HT1080 (cell line): ENCODE measurements around the gene ZNF282. TPM values are rescaled to one million over a fixed set of nuclear protein-coding genes. Genes with fewer than 3 reads are reported as not detected.

Source experiments
- DNase-seq: peaks from one replicate; pipeline ENCODE4 v3.0.0-alpha.2; 2015; ENCODE audit warnings: low read depth
- polyA plus RNA-seq, 2 experiments: library from polyadenylated mRNA; depleted of rRNA; stranded (reverse); fragments of >200 nt; gene quantifications; 2 replicates each; pipeline ENCODE4 v1.2.3, GENCODE V29; 2015
- total RNA-seq: library from RNA; depleted of rRNA; stranded (reverse); fragments of >200 nt; shearing (Covaris generic); gene quantifications from 2 replicates; pipeline ENCODE4 v1.2.3, GENCODE V29; 2014; rRNA removed

ZNF282 gene
- 27.0 and 30.4 TPM in 2 replicates for total RNA-seq
- polyA plus RNA-seq (2015; cell fraction: cytosol; rRNA removed), result 20.0 and 21.2 TPM in 2 replicates
- polyA plus RNA-seq (2015; cell fraction: nucleus; rRNA removed), result 35.8 and 39.3 TPM in 2 replicates

- DNase-seq, result peak; percentile 92
Observed at GRCh38 chr7:149195180-149196150, at the start of gene ZNF282. ZNF282 (plus strand) TSS chr7:149195546; CDS start chr7:149195590, 44 bp downstream.

GRCh38 chr7:149147072-149147751 is 48.1 kb upstream of the ZNF282 start, which contains the start of gene ZNF398:
ZNF398 (plus strand) TSS chr7:149147453; CDS start chr7:149147743, 290 bp downstream.
- peak; percentile 40 for DNase-seq

DNA sequence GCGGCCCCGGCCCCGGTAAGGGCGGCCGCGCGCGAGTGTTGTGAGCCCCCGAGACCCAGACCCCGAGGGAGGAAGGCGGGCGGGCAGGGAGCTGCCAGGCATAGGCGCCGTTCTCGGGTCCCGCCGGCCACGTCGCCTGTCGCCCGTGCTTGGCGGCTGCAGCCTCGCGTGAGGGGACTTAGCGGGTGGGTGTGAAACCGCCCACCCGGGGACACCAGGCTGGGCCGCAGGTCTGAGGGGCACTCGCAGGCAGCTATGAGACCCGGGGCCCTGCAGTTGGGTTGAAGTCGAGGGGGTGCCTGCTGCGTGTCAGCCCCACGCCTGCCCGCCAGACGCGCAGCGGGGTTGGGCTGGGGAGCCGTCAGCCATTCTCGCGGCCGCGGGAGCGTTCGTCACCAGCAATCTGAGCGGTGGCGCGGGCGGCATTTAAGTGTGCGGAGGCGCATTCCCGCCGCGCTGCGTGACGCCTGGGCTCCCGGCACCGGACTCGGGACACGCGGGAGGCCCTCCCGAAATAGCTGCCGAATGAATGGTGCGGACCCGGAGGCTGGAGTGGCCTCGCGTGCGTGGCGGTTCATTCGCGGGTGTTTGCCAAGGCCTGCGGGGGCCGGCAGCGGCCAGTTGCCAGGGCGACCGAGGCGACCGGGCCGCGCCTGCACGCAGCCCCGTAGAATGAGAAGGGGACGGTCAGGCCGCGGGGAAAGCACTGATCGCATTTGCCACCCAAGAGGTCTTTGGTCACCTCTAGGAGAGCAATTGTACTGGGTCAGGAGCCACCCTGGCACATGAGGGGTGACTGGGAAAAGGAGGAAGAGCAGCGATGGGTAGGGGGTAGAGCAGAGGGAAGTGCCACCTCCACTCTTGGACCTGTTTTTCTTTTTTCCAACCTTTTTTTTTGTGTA is 47.3 kb upstream of the ZNF282 start:
- peak; percentile 22 for DNase-seq

GRCh38 chr7:149150981-149151380 is 44.4 kb upstream of the ZNF282 start:
- DNase-seq, result no peak

DNA sequence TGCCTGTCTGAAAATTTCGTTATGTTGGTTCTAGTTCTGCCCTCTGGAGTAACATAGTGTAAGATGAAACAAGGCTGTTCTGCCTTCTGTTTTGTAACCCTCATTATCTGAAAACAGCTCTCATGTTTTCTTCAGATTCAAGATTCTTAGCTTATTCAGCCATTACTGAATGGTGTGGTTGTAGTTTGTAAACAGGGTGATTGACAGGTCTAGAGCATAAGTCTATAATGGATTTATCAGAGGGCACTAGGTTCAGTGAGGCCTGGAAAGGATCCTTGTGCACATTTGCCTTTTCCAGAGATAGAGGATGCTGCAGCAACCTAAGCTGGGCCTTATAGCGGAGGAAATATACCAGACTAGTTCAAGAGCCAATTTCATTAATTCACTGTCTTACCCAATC is 42.0 kb upstream of the ZNF282 start:
- no peak for DNase-seq

DNA sequence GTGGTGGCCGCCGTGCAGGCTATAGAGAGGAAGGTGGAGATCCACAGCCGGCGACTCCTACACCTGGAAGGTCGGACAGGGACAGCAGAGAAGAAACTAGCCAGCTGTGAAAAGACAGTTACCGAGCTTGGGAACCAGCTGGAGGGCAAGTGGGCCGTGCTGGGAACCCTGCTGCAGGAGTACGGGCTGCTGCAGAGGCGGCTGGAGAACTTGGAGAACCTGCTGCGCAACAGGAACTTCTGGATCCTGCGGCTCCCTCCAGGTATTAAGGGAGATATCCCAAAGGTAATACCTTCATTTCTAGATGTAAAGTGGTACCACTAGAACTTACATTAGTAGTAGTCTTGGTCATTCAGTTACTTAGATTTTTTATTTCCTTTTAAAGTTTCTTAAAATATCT is 41.3 kb upstream of the ZNF282 start:
- no peak for DNase-seq

GRCh38 chr7:149156898-149157297 is 38.4 kb upstream of the ZNF282 start:
- no peak for DNase-seq

GRCh38 chr7:149161241-149161848 is 34.0 kb upstream of the ZNF282 start:
- DNase-seq, result peak; percentile 69

DNA sequence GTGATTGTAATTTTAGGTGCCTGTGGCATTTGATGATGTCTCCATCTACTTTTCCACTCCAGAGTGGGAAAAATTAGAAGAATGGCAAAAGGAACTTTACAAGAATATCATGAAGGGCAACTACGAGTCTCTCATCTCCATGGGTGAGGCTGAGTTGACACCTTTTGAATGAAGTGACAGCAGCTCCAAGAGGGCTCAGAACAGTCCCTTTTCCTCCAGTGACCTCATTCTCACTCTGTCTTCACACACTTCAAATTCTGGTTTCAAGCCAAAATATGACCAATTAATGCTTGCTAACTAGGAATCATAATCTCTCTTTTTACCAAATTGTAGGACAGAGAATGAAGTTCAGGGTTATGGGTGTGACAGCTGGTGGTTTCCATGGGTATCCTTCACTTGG is 29.2 kb upstream of the ZNF282 start:
- no peak for DNase-seq

GRCh38 chr7:149166630-149167352 is 28.6 kb upstream of the ZNF282 start:
- no peak for DNase-seq

DNA sequence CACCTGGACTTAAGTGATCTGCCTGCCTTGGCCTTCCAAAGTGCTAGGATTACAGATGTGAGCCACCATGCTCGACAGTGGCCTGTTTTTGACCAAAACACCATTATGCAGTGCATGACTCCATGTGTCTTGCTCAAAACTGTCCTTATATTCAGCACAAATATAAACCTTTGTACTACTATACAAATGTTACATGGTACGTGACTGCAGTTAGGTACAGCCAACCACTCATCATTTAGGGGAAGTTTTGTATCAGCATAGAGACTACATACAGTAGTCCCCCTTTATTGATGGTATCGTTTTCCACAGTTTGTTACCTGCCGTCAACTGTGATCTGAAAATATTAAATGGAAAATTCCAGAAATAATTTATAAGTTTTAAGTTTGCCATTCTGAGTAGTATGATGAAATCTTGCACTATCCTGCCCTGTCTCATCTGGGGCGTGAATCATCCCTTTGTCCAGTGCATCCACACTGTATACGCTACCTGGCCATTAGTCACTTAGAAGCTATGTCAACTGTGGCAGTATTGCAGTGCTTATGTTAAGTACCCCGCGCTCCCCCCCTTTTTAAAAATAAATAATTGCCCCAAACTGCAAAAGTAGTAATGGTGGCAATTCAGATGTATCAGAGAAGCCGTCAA is 23.3 kb upstream of the ZNF282 start:
- peak; percentile 58 for DNase-seq

DNA sequence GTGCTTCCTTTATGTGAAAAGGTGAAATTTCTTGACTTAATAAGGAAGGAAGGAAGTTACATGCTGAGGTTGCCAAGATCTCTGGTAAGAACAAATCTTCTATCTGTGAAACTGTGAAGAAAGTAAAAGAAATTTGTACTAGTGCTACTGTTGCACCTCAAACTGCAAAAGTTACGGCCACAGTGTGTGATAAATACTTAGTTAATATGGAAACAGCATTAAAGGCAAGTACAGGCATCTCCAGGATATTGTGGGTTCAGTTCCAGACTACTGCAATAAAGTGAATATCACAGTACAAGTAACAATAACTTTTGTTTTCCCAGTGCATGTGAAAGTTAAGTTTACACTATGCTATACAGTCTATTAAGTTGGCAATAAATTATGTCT is 22.8 kb upstream of the ZNF282 start:
- no peak for DNase-seq

GRCh38 chr7:149175150-149175549 is 20.2 kb upstream of the ZNF282 start:
- no peak for DNase-seq

- DNase-seq, result no peak
Observed at GRCh38 chr7:149179241-149179640, 16.1 kb upstream of the ZNF282 start.

- DNase-seq, result no peak
Observed at GRCh38 chr7:149180722-149181449, 14.5 kb upstream of the ZNF282 start.

DNA sequence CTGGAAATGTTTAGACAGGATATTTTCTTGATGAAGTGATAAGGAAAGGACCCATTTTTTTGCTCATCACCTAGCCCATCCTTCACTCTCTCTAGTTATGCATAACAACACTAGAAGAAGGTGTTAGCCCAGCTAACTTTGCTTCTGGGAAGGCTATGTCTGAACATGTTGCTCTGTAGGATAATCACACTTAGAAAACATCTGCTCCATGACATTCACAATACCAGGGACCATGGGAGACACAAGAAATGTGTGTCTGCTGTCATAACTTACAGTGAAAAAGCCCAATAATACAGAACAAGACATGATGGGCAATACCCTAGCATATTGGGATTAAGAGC is 13.9 kb upstream of the ZNF282 start:
- DNase-seq, result no peak

- no peak for DNase-seq
Observed at GRCh38 chr7:149184274-149184673, 11.1 kb upstream of the ZNF282 start.

DNA sequence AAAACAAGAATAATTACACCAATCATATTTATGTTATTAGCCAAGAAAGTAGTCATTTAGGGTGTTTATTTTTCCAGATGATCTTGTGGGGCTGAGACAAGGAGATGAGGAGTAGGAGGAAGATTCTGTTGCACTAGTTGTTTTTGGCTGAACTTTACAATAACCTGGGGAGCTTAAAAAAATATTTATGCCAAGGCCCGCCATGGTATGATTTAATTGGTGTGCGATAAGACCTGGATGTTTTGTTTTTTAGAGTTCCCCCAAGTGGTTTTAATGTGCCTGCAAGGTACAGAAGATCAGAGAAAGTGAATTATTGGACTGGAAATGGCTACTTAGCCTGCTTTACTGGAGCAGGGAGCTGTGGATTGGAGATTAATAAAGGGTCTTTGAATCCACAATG is 7.1 kb upstream of the ZNF282 start:
- DNase-seq, result no peak
